HL-60 (cell line): ENCODE results near the gene MSL1.

Experiments used
- DNase-seq, 2 experiments: peaks; one replicate each; pipeline ENCODE4 v3.0.0-alpha.2; 2010 to 2020; ENCODE audit warnings: low read depth in 1 of 2, low spot score in 1 of 2
- H3K27ac ChIP-seq: fragments of 250-450 bp; sonication (Bioruptor Pico); replicated peaks from 2 replicates; pipeline ENCODE4 v1.5.1; 2020; ENCODE audit warnings: mild to moderate bottlenecking, moderate library complexity
- H3K27me3 ChIP-seq: fragments of 250-450 bp; sonication (Bioruptor Pico); 2 replicates; pipeline ENCODE4 v1.5.1; 2021; ENCODE audit warnings: mild to moderate bottlenecking, moderate library complexity; ENCODE audit not compliant: insufficient read depth, poor library complexity, severe bottlenecking
- H3K4me3 ChIP-seq: replicated peaks from 2 replicates; pipeline ENCODE4 v1.5.1; 2011; ENCODE audit warnings: mild to moderate bottlenecking, control low read depth, low read length; ENCODE audit not compliant: insufficient read depth
- GABPA ChIP-seq: IDR thresholded peaks from 2 replicates; pipeline ENCODE4 v1.6.1; 2012; ENCODE audit warnings: low read depth
- POLR2AphosphoS5 ChIP-seq: IDR thresholded peaks from 2 replicates; pipeline ENCODE4 v1.6.1; 2012; ENCODE audit warnings: low read depth
- SPI1 ChIP-seq: IDR thresholded peaks from 2 replicates; pipeline ENCODE4 v1.6.1; 2012; ENCODE audit warnings: low read depth, mild to moderate bottlenecking, borderline replicate concordance
- TF ChIP-seq, protein P1 (sequence below): IDR thresholded peaks from one replicate; pipeline ENCODE4 v1.5.1; 2011; ENCODE audit warnings: low read length, control low read depth, inconsistent platforms; ENCODE audit not compliant: insufficient read depth
- TF ChIP-seq, protein P2 (sequence below): IDR thresholded peaks from 2 replicates; pipeline ENCODE4 v1.6.1; 2012; ENCODE audit warnings: low read depth; ENCODE audit not compliant: insufficient replicate concordance

Gene MSL1

DNA sequence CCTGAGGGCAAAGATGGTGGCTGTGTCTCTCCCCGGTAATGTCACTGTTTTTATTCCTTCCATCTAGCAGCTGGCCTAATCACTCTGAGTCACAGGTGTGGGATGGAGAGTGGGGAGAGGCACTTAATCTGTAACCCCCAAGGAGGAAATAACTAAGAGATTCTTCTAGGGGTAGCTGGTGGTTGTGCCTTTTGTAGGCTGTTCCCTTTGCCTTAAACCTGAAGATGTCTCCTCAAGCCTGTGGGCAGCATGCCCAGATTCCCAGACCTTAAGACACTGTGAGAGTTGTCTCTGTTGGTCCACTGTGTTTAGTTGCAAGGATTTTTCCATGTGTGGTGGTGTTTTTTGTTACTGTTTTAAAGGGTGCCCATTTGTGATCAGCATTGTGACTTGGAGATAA is 50.0 kb downstream of the MSL1 start:
- DNase-seq = no peak
- no peak overlapping the region for H3K4me3 ChIP-seq
- no peaks in the 10 kb centered on the region for H3K27me3 ChIP-seq
- no peak overlapping the region for H3K27ac ChIP-seq
- TF ChIP-seq, protein P1, sequence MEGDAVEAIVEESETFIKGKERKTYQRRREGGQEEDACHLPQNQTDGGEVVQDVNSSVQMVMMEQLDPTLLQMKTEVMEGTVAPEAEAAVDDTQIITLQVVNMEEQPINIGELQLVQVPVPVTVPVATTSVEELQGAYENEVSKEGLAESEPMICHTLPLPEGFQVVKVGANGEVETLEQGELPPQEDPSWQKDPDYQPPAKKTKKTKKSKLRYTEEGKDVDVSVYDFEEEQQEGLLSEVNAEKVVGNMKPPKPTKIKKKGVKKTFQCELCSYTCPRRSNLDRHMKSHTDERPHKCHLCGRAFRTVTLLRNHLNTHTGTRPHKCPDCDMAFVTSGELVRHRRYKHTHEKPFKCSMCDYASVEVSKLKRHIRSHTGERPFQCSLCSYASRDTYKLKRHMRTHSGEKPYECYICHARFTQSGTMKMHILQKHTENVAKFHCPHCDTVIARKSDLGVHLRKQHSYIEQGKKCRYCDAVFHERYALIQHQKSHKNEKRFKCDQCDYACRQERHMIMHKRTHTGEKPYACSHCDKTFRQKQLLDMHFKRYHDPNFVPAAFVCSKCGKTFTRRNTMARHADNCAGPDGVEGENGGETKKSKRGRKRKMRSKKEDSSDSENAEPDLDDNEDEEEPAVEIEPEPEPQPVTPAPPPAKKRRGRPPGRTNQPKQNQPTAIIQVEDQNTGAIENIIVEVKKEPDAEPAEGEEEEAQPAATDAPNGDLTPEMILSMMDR = no peak
- TF ChIP-seq GABPA (no peak), POLR2AphosphoS5 (no peak), SPI1 (no peak)
- TF ChIP-seq, protein P2, sequence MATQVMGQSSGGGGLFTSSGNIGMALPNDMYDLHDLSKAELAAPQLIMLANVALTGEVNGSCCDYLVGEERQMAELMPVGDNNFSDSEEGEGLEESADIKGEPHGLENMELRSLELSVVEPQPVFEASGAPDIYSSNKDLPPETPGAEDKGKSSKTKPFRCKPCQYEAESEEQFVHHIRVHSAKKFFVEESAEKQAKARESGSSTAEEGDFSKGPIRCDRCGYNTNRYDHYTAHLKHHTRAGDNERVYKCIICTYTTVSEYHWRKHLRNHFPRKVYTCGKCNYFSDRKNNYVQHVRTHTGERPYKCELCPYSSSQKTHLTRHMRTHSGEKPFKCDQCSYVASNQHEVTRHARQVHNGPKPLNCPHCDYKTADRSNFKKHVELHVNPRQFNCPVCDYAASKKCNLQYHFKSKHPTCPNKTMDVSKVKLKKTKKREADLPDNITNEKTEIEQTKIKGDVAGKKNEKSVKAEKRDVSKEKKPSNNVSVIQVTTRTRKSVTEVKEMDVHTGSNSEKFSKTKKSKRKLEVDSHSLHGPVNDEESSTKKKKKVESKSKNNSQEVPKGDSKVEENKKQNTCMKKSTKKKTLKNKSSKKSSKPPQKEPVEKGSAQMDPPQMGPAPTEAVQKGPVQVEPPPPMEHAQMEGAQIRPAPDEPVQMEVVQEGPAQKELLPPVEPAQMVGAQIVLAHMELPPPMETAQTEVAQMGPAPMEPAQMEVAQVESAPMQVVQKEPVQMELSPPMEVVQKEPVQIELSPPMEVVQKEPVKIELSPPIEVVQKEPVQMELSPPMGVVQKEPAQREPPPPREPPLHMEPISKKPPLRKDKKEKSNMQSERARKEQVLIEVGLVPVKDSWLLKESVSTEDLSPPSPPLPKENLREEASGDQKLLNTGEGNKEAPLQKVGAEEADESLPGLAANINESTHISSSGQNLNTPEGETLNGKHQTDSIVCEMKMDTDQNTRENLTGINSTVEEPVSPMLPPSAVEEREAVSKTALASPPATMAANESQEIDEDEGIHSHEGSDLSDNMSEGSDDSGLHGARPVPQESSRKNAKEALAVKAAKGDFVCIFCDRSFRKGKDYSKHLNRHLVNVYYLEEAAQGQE = no peak

DNA sequence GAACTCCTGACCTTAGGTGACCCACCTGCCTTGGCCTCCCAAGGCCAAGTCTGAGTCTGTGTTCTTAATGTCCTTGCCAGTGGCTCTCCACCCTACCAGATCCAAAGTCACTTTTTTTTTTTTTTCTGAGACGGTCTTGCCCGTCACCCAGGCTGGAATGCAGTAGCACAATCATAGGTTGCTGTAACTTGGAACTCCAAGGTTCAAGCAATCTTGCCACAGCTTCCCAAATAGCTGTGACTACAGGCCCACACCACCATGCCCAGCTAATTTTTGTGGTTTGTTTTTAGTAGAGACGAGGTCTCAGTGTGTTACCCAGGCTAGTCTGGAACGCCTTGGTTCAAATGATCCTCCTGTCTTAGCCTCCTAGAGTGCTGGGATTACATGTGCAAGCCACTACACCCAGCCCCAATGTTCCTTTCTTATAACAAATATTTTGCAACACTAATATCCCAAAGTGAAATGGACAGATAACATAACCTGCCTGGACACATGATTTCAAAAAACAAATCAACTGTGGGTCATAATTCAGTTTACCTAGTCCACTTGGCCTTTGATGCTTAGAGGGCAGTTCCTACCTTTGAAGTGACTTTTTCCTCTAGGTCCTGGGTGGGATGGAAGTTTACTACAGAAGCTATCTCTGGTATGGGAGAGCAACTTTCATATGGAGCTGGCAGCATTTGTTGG is 51.5 kb downstream of the MSL1 start:
- Histone ChIP-seq H3K27me3 (no peaks in the 10 kb centered on the region), H3K27ac (no peak overlapping the region), H3K4me3 (no peak overlapping the region)
- TF ChIP-seq GABPA (no peak), POLR2AphosphoS5 (no peak), SPI1 (no peak)
- TF ChIP-seq, protein P1 = no peak
- TF ChIP-seq, protein P2 = no peak
- DNase-seq = no peak

DNA sequence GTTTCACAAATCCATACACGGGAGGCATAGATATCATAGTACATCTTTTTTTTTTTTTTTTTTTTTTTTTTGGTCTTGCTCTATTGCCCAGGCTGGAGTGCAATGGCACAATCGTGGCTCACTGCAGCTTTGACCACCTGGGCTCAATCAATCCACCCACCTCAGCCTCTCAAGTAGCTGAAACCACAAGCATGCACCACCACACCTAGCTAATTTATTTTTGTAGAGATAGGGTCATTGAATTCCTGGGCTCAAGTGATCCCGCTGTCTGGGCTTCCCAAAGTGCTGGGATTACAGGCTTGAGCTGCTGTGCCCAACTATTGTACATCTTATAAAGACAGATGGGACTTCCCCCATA is 52.0 kb downstream of the MSL1 start:
- DNase-seq = no peak
- H3K27ac ChIP-seq = no peak overlapping the region
- TF ChIP-seq POLR2AphosphoS5 (no peak), GABPA (no peak), SPI1 (no peak)
- TF ChIP-seq, protein P1 = no peak
- TF ChIP-seq, protein P2 = no peak
- no peaks in the 10 kb centered on the region for H3K27me3 ChIP-seq
- H3K4me3 ChIP-seq = no peak overlapping the region
